ENCODE measurements around the gene CLIC3.
"Not testable (repeated sequence)": the region's sequence is repeated elsewhere in the genome, so short reads cannot be mapped to it uniquely, and the experiment has no call there.

The CLIC3 gene, protein sequence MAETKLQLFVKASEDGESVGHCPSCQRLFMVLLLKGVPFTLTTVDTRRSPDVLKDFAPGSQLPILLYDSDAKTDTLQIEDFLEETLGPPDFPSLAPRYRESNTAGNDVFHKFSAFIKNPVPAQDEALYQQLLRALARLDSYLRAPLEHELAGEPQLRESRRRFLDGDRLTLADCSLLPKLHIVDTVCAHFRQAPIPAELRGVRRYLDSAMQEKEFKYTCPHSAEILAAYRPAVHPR

GRCh38 chr9:136996361-136997292 lies at the start of gene CLIC3:
Gene CLIC3 (minus strand): TSS chr9:136996568. CDS start chr9:136996543, 25 bp downstream.
- DNase-seq, result no peak

GRCh38 chr9:137045294-137046087 lies 49.1 kb upstream of the CLIC3 start:
- no peak for DNase-seq

DNA sequence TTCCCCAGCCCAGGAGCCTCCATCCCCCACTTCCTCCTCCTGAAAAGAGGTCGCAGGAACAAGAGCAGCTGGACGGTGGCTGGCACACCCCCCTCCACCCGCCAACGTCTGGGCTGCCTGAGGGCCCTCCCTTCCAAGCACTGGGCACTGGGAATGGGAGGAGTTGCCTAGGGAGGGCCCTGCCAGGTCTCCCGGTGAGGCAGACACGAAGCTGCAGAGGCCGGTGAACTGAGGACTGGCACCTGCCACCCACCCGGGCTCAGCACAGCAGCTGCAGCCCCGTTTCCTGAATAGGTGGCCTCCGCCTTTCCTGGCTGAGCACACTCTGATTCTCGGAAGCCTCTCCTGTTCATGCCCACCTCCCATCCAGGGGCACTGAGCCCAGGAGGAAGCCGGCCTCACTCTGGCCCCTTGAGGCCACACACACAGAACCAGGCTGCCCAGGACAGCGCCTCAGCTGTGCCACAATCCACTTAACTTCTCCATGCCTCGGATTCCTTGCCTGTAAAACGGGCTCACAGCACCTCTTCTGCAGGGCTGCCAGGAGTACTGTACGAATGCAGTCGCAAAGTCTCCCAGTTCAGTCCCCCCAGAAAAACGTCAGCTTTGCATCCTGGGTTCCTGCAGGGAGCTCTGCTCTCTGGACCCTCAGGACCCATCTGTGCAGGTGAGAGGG lies 48.3 kb upstream of the CLIC3 start:
- DNase-seq, result no peak

DNA sequence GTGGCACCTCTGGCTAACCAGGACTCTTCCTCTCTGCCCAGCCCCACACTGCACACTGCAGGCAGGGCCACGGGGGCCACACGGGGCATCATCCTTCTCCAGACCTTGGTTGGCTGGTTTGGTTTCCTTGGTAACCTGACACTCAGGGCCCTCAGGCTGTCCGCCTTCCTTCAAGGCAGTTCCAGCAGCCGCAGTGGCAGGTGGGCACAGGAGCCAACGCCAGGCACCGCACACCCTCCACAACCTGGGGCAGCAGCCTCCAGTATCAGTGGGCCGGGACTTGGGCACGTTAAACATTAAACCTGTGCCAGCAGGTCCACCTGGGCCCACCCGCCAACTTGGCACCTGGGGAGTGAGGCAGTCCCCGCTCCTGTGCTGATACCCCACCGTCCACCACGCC lies 47.7 kb upstream of the CLIC3 start:
- no peak for DNase-seq

GRCh38 chr9:137042751-137043727 lies 46.7 kb upstream of the CLIC3 start:
- no peak for DNase-seq

DNA sequence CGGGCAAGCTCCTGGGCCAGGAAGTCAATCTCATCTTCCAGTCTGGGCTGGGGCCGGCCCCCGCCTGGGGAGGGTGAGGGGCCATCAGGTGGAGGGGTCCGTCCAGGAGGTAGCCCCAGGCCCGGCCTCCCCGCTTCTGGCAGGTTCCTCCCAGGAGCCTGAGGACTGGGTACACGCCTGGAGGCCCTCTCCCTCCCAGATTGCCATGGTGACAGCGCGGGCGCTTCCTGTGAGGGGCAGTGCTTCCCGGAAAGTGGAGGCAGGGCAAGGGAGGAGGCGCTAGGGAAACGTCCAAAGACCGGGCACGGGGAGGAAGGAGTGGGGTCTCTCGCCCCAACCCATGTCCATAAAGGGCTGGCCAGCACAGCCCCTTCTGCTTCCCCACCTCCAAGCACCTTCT lies 44.8 kb upstream of the CLIC3 start:
- DNase-seq, result no peak

DNA sequence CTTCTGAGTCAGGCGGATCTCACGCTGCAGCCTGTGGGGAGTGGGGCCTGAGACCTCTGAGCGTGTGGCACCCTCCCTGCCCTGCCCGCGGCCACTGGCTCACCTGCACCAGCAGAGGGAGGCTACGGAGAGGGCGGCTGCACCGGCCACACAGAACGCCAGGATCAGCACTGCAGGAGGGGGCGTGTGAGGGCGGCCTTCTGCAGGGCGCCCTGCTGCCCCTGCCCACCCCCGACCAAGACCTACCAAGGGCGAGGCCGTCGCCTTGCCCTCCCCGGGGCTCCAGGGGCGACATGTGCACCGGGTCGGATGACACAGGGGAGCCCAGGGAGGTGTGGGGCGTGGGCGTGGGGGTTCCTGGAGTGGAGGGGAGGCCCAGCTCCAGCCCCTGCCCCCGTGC lies 44.2 kb upstream of the CLIC3 start:
- DNase-seq, result no peak

DNA sequence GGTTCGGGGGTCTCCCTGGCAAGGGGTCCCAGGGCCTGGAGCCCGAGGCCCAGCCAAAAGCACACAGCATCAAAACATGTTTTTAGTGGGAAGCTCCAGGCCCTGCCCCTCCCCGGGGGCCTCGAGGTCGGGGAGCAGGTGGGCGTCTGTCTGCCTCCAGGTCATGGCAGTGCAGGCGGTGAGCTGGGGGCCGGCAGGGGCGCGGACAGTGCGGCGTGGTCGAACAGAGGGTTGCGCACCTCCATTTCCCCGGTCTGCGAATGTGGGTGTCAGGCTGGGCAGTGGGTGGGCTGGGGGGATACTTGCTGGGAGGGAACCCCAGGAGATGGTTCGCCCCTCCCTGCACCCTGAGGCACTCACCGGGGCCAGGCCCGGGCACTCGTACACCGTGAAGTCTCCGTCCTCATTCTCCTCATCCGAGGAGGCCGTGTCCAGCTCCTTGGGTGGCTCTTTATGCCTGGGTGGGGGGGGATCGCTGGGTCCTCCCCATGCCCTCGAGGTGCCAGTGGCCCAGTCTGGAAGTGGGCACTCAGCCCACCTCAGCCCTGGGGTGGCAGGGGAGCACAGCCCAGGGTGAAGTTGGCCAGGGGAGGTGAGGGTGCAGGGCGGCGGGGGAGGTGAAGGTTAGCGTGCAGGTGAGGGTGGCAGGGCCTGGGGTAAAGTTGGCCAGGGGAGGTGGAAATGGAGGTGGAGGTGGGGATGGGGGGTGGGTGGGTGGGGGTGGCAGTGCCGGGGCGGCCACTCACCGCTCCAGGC lies 43.4 kb upstream of the CLIC3 start:
- DNase-seq, result no peak

GRCh38 chr9:137038916-137039315 lies 42.5 kb upstream of the CLIC3 start:
- no peak for DNase-seq

- DNase-seq, result no peak
Measured at GRCh38 chr9:137037483-137037882, 41.1 kb upstream of the CLIC3 start.

DNA sequence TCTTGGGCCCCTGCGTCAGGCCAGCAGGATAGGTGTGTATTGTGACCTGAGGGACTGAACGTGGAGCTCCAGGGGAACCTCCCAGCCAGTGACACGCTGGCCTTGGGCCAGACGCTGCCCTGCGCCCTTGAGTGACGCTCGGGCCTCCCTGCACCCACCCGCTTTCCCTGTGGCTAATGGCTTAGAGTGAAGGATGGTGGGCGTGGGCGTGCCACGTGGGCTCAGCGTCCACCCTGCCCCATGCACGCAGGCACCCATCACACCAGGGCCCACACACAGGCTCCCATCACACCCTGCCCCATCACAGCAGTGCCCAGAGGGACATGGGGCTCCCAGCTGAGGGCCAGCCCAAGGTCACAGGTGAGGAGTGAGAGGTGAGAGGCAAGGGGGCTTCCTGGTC lies 40.7 kb upstream of the CLIC3 start:
- DNase-seq, result no peak

GRCh38 chr9:137035937-137036336 lies 39.6 kb upstream of the CLIC3 start:
- no peak for DNase-seq

DNA sequence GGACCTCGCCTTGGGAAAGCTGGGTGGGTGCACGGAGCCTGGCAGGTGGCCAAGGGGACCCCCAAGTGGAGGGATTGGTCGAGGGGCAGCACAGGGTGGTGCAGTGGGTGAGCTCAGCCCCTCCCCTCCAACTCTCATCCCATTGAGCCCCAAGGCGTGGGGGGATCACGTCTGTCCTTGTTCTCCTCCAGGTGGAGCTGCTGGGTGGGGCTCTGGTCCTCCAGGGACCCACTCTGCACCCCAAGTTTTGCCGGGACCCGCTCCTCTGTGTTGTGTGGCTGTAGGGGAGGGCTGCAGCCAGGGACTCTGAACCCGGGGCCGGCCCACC lies 39.1 kb upstream of the CLIC3 start:
- DNase-seq, result no peak

DNA sequence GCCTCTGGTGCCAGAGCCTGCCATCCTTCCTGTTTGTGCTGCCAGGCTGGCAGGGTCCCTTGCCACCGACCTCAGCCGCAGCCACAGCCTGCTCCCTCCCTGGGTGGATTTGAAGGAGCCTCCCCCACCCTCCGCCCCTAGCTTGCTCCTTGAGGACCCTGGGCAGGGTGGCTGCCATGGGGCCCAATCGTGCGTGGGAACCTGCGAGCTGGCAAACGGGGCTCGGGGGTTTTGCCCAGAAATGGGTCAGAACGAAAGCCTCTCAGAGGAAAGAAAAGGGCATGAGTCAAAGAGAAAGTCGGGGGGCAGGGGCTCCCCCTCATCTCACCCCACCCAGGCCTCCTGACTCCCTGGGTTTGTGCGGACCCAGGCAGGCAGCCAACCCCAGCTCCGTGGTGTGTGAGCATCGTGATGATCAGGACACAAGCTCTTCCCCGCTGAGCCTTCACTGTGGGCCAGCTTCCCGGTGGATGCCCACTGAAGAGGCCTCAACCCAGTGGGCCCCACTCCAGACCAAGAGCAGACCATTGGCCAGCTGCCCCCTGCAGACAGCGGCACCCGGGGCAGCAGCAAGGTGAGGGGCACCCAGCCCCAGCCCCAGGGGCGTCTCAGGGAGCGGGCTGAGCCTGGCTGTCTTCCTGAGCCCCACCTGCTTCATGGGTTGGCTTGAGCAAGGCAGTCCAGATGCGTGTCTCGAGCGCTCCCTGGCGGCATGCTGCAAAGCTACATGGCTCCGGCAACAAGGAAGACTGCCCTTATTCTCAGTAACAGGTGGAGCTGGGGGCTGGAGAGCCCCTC lies 38.5 kb upstream of the CLIC3 start:
- peak; percentile 55 for DNase-seq

DNA sequence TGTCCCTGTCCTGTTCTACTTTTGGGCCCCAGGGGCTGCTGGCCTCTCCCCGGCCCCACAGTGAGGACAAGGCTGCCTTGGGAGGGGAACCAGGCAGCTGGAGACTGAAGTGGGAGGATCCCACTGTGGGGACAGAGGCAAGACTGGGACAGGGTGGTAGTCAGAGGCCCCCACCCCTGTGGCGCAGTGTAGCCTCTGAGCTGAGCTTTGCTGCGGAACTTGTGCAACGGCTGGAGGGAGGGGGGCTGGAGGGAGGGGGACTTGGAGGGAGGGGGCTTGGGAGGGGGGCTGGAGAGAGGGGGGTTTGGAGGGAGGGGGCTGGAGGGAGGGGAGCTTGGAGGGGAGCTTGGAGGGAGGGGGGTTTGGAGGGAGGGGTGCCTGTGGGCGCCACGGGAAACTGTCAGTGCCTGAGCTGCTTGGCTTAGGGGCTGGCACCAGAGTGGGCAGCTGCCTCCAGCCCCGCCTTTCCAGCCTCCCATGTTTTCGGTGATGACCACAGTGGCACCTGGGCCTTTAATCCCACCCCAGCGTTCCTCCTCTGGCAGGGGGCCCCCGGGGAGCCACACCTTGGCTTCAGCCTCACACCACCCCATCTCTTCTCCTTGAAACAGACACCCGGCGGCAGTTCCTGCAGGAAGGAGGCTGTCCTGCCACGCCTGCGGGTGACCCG lies 37.8 kb upstream of the CLIC3 start:
- peak; percentile 83 for DNase-seq

GRCh38 chr9:137033481-137033880 lies 37.1 kb upstream of the CLIC3 start:
- DNase-seq, result not testable (repeated sequence)

DNA sequence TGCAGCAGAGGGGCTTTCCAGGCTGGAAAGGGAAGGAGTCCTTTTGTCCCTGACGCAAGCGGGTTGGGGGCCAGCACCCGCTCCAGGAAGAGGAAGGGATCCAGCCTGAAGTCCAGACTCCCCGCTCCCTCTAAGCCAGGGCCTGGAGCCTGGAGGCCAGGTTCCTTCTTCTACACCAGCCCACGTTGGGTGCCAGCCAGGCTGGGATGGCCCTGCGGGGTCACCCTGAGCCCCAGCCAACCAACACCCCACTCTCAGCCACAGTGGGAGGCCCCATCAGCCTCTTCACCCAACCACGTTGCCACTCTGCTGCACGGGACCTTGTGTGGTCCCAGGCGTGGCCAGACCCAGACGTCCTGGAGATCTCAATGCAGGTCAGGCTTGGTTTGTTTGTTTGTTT lies 36.5 kb upstream of the CLIC3 start:
- peak; percentile 86 for DNase-seq

DNA sequence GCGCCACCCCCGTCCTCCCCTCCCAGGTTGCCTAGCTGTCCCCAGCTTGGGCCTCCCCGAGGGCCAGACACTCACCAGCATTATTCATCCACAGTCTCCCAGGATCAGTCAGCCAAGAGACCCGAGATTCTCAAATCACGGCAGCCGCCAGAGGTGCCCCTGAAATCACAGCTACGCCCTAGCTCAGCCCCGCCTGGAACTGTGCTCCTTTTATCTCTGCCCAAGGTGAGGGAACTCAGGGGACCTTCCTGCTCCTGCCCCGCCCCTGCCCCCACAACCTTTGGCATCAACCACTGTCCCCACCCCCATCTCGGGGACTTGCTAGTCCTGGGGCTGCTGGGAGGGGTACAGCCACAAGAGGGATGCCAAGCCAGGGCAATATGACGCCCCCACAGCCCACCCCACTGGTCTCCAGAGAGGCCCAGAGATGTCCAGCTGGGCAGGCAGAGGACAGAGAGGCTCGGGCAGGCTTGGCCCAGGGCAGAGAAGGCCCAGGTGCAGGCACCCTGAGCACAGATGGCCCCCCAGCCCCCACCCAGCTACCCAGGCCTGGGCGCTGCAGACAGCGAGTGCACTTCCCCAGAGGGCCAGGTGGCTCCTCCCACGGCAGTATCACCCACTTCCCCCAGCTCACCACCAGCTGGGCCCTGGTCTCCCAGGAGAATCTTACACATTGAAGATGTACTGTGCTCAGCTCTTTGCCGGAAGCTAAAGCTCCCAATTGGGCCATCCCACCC lies 35.7 kb upstream of the CLIC3 start, which contains the start of gene FUT7:
FUT7 (minus strand) TSS at position 185 of the 737 bp plus-strand sequence; CDS start at position 88, 97 bp downstream.
- DNase-seq, result peak; percentile 70
